Activated T-cell treated with anti-CD3 and anti-CD28 coated beads, Interleukin-2, amount 50 U/mL, for 24 hours (primary cell): ENCODE results near the gene MAP3K10.

Experiments
- DNase-seq: peaks from one replicate; pipeline ENCODE4 v3.0.0-alpha.2; 2020
- H3K27ac Mint-ChIP-seq: 2 replicates; pipeline ENCODE4 v1.8.0; 2020; ENCODE audit warnings: mild to moderate bottlenecking, mixed read lengths
- H3K27me3 Mint-ChIP-seq: 2 replicates; pipeline ENCODE4 v1.8.0; 2020; ENCODE audit warnings: mixed read lengths
- H3K36me3 Mint-ChIP-seq: 2 replicates; pipeline ENCODE4 v1.8.0; 2020; ENCODE audit warnings: low read depth, mixed read lengths
- H3K4me1 Mint-ChIP-seq: 2 replicates; pipeline ENCODE4 v1.8.0; 2020; ENCODE audit warnings: low read depth, mixed read lengths
- H3K4me3 Mint-ChIP-seq: 2 replicates; pipeline ENCODE4 v1.8.0; 2020; ENCODE audit warnings: mild to moderate bottlenecking, moderate library complexity, mixed read lengths
- H3K9me3 Mint-ChIP-seq: 2 replicates; pipeline ENCODE4 v1.8.0; 2020; ENCODE audit warnings: mixed read lengths

The MAP3K10 gene

DNA sequence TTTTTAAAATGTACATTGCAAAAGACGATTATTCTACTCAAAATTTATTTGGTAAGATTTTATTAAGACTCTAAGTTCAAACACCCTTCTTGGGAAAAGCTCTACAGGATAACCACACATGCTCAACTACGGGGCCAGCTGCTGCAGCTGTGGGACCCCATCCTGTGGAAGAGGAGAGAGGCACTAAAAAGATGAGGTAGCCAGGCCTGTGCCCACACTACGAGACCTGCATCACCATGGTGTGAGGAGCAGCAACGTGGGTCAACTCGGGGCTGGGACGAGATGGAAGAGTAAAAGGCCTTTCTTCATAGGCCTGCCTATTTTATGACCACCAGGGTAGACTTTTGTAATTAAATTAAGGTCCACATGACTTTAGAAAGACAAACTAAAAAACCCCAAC lies 39.8 kb downstream of the MAP3K10 start:
- no peak for DNase-seq
- Mint-ChIP-seq H3K4me1 (peaks cover 31% of the 10 kb centered on the region), H3K4me3 (no peak overlapping the region), H3K27ac (peak overlapping the region; percentile 24), H3K36me3 (peaks cover 35% of the 10 kb centered on the region), H3K9me3 (no peaks in the 10 kb centered on the region), H3K27me3 (peaks cover 21% of the 10 kb centered on the region)

DNA sequence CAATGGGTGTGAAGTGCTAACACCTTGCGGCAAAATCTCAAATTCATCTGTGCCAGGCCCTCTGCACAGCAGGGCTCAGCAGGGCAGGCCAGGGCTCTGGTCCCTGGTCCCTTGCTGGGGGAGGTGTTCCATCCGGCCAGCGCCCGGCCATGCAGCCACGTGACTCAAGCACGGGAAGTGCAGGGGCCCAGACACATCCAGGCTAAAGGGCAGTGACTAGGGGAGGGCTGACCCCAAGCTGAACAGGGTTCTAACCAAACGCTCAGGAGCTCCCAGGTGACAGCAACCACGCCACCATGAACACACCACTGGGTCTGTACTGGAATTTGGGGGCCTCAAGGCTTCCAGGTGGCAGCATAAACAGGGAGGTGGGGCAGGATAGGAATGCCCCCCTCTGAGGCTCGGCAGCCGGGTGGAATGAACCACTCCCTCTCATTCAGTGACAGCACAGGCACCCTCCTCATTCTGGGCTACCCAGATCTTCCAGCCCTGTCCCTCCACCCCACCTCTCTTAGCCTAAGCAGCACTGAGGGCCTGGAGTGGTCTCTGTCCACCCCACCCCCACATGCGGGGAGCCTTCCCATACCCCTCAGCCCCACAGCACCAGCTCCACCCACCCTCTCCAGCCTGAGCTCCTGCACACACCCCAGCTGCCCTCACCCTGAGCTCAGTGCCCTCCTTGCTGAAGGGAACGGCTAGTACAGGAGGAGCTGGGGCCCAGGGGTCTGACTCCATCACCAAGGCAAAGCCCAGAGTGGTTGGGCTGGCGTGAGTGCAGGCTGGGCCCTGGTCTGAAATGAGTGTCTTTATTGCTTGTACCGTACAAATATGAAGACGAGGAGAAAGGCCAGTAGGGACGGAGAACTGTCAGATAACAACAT lies 40.6 kb downstream of the MAP3K10 start:
- Mint-ChIP-seq H3K36me3 (peaks cover 42% of the 10 kb centered on the region), H3K9me3 (no peaks in the 10 kb centered on the region), H3K4me1 (peaks cover 26% of the 10 kb centered on the region), H3K27ac (no peak overlapping the region), H3K4me3 (no peak overlapping the region), H3K27me3 (peaks cover 16% of the 10 kb centered on the region)
- DNase-seq = no peak

DNA sequence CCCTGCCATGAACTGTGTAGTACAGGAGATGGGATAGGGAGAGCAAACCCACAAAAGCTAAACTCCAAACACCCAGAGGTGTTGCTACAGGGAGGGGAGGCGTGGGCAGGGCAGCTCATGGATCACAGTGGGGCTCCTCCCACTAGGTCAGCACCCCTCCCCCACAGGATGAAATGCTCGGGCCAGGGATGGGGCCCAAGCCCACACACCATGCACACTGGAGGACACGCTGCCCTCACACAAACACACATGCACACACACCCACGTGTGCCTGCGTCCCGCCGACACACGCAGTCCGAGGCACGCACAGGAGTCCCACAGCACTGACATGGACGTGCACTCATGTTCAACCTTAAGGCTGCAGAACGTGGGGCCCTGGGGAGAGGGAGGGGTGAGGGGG lies 41.3 kb downstream of the MAP3K10 start:
- Mint-ChIP-seq H3K4me1 (peaks cover 25% of the 10 kb centered on the region), H3K4me3 (no peak overlapping the region), H3K36me3 (peaks cover 48% of the 10 kb centered on the region), H3K27ac (no peak overlapping the region), H3K9me3 (no peaks in the 10 kb centered on the region), H3K27me3 (peaks cover 9% of the 10 kb centered on the region)
- no peak for DNase-seq

DNA sequence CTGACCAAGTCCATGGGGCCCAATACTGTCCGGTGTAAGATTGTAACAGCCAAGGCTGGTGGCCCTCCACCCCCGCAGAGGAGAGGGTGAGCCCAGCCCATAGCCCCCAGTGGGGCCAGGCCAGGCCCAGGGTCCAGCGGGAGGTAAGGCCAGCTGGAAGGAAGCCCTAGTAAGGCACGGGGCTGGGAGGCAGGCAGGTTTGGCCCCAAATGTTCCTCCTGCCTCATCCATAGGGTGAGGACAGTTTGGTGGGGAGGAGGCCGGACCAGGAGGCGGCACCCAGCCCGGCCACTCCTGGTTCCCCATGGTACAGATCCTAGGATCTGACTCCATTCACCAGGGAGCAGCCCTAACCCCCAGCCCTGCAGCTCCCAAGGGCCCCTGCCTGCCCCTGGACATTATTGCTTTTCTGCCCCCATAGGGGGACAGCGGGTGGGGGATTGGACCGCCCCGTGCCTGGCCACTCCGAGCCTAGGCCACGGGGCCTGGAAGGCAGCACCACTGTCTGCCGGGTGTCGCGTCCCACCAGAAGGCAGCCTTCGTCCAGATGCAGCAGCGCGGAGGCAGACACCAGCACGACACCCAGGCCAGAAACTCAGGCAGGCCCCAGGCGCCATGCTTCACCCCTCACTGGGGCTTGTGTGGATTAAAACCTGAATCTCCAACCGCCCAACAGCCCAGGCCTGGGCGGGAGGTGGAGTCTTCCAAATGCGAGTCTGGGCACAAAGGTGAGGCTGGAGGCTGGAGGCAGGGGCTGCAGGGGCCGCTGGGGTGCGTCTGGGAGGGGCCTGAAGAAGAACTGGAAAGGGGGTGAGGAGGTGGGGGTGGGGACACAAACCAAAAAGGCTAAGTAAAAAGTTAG lies 42.0 kb downstream of the MAP3K10 start:
- Mint-ChIP-seq H3K4me3 (no peak overlapping the region), H3K4me1 (peaks cover 25% of the 10 kb centered on the region), H3K27ac (no peak overlapping the region), H3K9me3 (no peaks in the 10 kb centered on the region), H3K27me3 (peaks cover 2% of the 10 kb centered on the region), H3K36me3 (peaks cover 53% of the 10 kb centered on the region)
- no peak for DNase-seq

DNA sequence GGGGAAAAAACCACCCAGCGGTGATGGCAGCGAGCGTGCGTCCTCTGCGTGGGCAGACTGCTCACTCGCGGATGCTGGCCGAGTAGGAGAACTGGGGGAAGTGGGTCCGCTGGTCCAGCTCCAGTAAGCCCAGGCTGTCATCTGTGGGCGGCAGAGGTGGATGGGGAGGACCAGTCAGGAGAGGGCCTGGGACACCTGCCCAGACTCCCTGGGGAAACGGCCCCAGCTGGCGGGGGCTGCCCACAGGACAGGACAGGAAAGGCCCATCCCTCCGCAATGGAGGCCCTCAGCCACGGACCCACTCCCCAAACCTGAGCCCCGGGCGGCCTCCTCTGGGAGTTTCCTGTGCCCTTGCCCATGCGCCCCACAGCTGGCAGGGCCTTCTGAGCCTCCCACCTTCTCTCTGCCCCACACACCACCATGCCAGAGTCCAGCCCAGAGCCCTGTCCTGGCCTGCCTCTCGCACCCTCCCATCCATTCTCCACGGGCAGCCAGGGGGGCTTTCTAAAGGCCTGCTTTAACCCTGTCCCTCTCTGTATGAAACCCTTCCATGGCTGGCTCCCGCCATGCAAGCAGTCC lies 42.7 kb downstream of the MAP3K10 start:
- no peak for DNase-seq
- Mint-ChIP-seq H3K36me3 (peaks cover 60% of the 10 kb centered on the region), H3K27me3 (no peaks in the 10 kb centered on the region), H3K4me3 (no peak overlapping the region), H3K27ac (no peak overlapping the region), H3K9me3 (no peaks in the 10 kb centered on the region), H3K4me1 (peaks cover 24% of the 10 kb centered on the region)

DNA sequence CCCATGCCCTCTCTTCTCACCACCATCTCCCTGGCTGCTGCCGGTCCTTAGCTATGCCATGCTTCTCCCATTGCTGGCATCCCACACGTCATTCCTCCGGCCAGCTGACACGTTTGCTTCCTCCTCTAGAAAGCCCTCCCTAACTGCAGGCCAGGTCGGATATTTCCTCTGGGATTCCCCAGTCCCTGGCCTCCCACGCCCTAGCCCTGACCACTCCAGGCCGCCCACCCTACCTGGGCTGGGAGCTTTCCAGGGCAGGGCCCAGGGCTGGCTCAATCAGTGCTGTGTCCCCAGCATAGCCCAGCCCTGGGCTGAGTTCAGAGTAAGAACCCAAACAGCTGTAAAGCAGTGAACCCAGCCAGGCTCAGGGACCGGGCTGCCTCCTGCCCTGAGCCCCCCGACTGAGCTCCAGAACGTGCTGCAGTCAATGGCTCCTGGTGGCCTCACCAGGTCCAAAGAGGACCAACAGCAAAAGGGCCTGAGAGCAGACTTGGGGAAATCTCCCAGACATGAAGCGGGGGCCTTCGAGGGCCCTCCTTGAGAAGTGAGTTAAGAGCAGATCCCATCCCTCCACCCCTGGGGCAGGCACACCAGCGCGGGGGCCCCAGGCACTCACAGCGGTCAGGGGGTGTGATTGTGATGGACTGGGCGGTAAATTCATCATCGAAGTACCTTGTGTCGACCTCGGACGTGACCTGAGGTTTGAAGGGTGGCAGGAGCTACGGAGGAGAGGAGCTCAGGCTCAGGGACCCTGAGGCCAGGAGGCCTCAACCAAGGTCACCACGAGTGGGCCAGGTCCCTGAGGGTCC lies 43.4 kb downstream of the MAP3K10 start:
- Mint-ChIP-seq H3K36me3 (peaks cover 68% of the 10 kb centered on the region), H3K27ac (no peak overlapping the region), H3K9me3 (no peaks in the 10 kb centered on the region), H3K27me3 (no peaks in the 10 kb centered on the region), H3K4me3 (no peak overlapping the region), H3K4me1 (peaks cover 16% of the 10 kb centered on the region)
- DNase-seq = no peak

DNA sequence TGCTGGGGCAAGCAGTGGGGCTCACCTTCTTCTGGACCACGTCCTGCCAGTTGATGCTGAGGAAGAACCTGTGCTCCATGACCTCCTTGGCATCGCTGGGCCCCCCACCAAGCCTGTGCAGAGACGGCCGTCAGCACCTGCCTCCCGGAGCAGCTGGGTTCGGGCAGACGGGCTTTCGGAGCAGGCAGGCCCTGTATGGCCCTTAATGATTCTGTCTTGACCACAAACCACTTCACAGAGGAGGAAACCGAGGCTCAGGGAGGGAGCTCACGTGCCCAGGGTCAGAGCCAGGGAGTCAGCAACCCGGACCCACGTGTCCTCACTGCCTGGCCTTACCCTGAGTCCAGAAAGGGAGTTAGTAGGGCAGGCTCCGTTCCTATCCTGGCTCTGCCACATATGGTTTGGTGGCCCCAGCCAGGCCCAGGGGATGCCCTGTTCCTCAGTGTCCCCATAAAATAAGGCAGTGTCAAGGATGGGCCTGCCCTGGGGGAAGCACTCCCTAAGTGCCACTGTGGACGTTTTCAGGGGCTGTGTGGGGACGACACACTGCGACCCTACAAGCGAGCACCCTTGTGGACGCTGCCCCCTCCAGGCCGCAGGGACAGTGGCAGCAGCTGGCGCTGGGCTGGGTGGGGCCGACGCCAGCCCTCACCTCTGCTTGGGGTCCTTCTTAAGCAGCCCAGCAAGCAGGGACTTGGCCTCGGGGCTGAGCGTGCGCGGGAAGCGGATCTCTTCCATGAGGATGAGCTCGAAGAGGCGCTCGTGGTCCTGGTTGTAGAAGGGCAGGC lies 44.2 kb downstream of the MAP3K10 start:
- Mint-ChIP-seq H3K27me3 (no peaks in the 10 kb centered on the region), H3K4me3 (no peak overlapping the region), H3K9me3 (no peaks in the 10 kb centered on the region), H3K36me3 (peaks cover 74% of the 10 kb centered on the region), H3K4me1 (peaks cover 8% of the 10 kb centered on the region), H3K27ac (no peak overlapping the region)
- no peak for DNase-seq

DNA sequence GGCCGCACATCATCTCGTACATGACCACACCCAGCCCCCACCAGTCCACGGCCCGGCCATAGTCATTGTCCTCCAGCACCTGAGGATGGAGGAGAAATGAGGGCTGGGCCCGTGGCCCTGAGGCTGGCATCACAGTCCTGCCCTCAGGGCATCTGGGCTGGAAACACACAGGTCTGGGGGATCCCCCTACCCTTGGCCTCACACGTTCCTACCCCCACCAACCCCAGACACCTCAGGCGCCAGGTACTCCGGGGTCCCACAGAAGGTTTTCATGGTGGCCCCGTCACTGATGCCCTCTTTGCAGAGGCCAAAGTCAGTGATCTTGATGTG lies 44.8 kb downstream of the MAP3K10 start:
- Mint-ChIP-seq H3K9me3 (no peaks in the 10 kb centered on the region), H3K27ac (no peak overlapping the region), H3K4me3 (no peak overlapping the region), H3K4me1 (peaks cover 5% of the 10 kb centered on the region), H3K36me3 (peaks cover 78% of the 10 kb centered on the region), H3K27me3 (no peaks in the 10 kb centered on the region)
- no peak for DNase-seq

DNA sequence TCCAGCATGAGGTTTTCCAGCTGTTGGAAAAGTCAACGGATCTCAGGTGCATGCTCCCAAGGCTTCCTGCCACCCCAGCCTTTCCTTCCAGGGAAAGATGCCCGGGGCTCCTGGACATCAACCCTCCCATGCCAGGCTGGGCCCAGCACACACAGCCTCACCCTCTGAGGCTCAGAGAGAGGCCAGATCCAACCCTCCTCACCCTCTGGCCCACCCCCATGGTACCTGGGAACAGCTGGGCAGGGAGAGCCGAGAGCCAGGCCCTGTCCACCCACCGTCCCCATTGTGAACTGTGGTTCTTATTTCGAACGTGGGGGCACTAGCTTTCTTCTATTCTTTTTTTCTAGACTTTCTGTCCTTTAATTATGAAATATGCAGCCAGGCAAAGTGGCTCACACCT lies 45.1 kb downstream of the MAP3K10 start:
- H3K27ac Mint-ChIP-seq = no peak overlapping the region
- H3K27me3 Mint-ChIP-seq = no peaks in the 10 kb centered on the region
- no peaks in the 10 kb centered on the region for H3K9me3 Mint-ChIP-seq
- peaks cover 1% of the 10 kb centered on the region for H3K4me1 Mint-ChIP-seq
- DNase-seq = no peak
- peaks cover 82% of the 10 kb centered on the region for H3K36me3 Mint-ChIP-seq
- no peak overlapping the region for H3K4me3 Mint-ChIP-seq

DNA sequence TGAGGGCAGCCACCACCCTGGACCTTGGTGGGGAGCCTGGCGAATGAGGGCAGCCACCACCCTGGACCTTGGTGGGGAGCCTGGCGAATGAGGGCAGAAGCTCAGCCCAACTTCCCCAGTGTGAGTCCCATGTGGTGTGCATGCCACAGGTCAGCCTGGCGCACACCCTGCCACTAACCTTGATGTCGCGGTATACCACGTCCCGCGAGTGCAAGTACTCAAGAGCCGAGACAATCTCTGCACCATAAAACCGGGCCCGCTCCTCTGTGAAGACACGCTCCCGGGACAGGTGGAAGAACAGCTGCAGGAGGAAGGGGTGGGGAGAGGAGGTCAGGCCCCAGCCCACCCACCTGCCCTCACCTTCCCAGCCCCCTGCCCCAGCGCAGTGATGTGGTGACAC lies 46.6 kb downstream of the MAP3K10 start:
- Mint-ChIP-seq H3K36me3 (peaks cover 92% of the 10 kb centered on the region), H3K4me3 (no peak overlapping the region), H3K9me3 (no peaks in the 10 kb centered on the region), H3K27ac (no peak overlapping the region), H3K27me3 (no peaks in the 10 kb centered on the region), H3K4me1 (no peaks in the 10 kb centered on the region)
- DNase-seq = no peak

DNA sequence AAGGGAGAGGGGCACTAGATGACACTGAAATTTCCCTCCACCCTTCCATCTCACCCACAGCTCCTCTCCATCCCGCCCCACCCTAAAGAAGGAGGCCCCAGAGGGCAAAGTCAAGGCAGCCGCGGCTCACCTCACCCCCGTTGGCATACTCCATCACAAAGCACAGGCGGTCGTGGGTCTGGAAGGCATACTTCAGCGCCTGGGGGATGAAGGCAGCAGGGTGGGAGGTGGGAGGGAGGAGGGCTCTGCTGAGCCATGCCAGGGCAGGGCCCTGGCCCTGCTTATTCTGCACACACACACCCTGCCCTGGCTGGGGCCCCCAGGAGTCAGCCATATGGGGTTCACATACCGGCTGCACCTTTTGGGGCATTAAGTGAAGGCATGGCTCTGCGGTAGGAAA lies 47.5 kb downstream of the MAP3K10 start:
- Mint-ChIP-seq H3K27ac (no peak overlapping the region), H3K4me3 (no peak overlapping the region)

DNA sequence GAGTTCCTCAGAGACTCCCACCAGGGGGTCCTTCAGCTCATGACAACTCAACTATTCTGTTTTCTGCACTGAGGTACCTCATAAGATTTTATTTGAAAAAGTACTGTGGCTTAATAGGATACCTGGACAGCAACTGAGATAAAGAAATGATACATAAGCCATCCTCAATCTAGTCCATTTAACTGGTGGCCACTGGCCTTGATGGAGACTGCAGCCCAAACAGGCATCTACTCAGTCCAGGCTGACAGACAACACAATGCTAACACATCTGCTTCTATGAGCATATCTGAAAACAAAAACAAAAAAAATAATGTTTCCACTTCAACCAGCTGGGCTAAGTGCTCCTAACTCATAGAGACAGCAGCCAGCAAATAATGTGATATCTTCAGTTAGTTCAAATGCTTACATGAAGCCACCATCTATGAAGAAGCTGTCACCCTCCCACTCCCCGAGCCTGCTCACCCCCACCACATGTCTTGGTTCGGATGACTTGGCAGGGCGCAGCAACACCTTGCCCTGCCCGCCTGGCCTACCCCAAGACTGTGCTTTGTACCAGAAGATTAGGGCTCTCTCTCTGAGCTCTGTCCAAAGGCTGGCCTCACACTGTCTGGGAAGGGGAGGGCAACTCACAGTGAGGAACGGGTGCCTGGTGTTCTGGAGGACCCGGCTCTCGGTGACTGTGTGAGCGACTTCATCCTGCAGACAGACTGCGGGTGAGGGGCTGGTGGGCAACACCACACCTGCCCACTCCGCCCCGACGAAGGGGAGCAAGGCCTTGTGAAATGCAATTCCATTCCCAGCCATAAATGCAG lies 48.4 kb downstream of the MAP3K10 start:
- Mint-ChIP-seq H3K4me3 (no peak overlapping the region), H3K36me3 (peaks cover 85% of the 10 kb centered on the region), H3K27ac (peak overlapping the region; percentile 61), H3K9me3 (no peaks in the 10 kb centered on the region), H3K4me1 (no peaks in the 10 kb centered on the region), H3K27me3 (no peaks in the 10 kb centered on the region)
- DNase-seq = no peak

More for the DNA sequence above, 47.5 kb downstream of the MAP3K10 start:
- H3K27me3 Mint-ChIP-seq = no peaks in the 10 kb centered on the region
- no peak for DNase-seq
- H3K4me1 Mint-ChIP-seq = no peaks in the 10 kb centered on the region
- H3K9me3 Mint-ChIP-seq = no peaks in the 10 kb centered on the region
- H3K36me3 Mint-ChIP-seq = peaks cover 88% of the 10 kb centered on the region

DNA sequence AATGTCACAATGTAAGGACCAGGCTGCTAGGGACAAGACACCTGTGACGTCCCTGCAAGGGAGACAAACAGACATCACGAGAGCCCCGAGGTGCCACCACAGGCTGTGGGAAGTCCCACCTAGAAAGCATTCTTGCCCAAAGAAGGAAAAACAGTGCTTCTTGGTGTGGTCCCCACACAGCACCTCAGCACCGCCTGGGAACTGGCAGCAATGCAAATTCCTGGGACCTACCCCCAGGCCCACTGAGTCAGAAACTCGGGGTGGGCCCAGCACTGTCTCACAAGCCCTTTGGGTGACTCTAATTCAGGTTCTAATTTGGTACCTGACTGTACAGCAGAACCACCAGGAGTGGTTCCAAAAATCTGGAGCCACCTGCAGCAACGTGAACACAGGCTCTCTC lies 49.1 kb downstream of the MAP3K10 start:
- no peak for DNase-seq
- Mint-ChIP-seq H3K9me3 (no peaks in the 10 kb centered on the region), H3K4me1 (no peaks in the 10 kb centered on the region), H3K36me3 (peaks cover 83% of the 10 kb centered on the region), H3K27me3 (no peaks in the 10 kb centered on the region), H3K4me3 (no peak overlapping the region), H3K27ac (no peak overlapping the region)
